H1 (cell line): ENCODE results near the gene POMT2. TPM values are rescaled to one million over a fixed set of nuclear protein-coding genes. Genes with fewer than 3 reads are reported as not detected.

Source experiments
- CTCF ChIA-PET: fragments of 300-600 bp; sonication (Branson Sonifier 250); formaldehyde crosslinking; loops from one replicate; lab custom pipeline; 2021; ENCODE audit not compliant: partially characterized antibody; lab: Charles Lee
- POLR2A ChIA-PET: fragments of 300-600 bp; sonication (Branson Sonifier 250); formaldehyde crosslinking; loops from one replicate; lab custom pipeline; 2021; ENCODE audit warnings: inconsistent platforms; ENCODE audit not compliant: partially characterized antibody; lab: Charles Lee
- DNase-seq, 2 experiments: peaks; one replicate each; pipeline versions ENCODE4 v3.0.0 to v3.0.0-alpha.2; 2010 to 2022; ENCODE audit warnings: low spot score in 2 of 2, low read depth in 1 of 2, mixed read lengths in 1 of 2
- FAIRE-seq: peaks from 2 replicates; lab custom pipeline; 2011; peaks lifted over from hg19 to GRCh38; lab: Jason Lieb, UNC
- H2AFZ ChIP-seq: 2 replicates; pipeline ENCODE4 v1.8.1; 2012; ENCODE audit warnings: low read length, inconsistent platforms
- H2AK5ac ChIP-seq: 2 replicates; pipeline ENCODE4 v1.6.1; 2013; ENCODE audit warnings: low read depth, low read length
- H2BK120ac ChIP-seq: replicated peaks from 2 replicates; pipeline ENCODE3; 2013; ENCODE audit warnings: low read depth, low read length, inconsistent platforms
- H2BK12ac ChIP-seq: 2 replicates; pipeline ENCODE4 v1.6.1; 2013; ENCODE audit warnings: low read depth, low read length
- H2BK15ac ChIP-seq: 2 replicates; pipeline ENCODE4 v1.6.1; 2013; ENCODE audit warnings: low read length
- H2BK20ac ChIP-seq: 2 replicates; pipeline ENCODE4 v1.6.1; 2013; ENCODE audit warnings: low read length
- H2BK5ac ChIP-seq: 2 replicates; pipeline ENCODE4 v1.6.1; 2013; ENCODE audit warnings: low read depth, low read length
- H3K14ac ChIP-seq: 2 replicates; pipeline ENCODE4 v1.6.1; 2013; ENCODE audit warnings: inconsistent platforms; ENCODE audit not compliant: insufficient read length
- H3K18ac ChIP-seq: 2 replicates; pipeline ENCODE4 v1.6.1; 2013; ENCODE audit warnings: low read length; ENCODE audit errors: extremely low read depth
- H3K23ac ChIP-seq: 2 replicates; pipeline ENCODE4 v1.6.1; 2013; ENCODE audit warnings: inconsistent platforms; ENCODE audit not compliant: insufficient read length
- H3K23me2 ChIP-seq: 2 replicates; pipeline ENCODE4 v1.6.1; 2013; ENCODE audit warnings: low read depth, low read length
- H3K27ac ChIP-seq: 2 replicates; pipeline ENCODE4 v1.6.1; 2011; ENCODE audit warnings: low read depth, low read length, inconsistent platforms
- H3K27me3 ChIP-seq, 4 experiments: replicated peaks in 1 of 4; 1 replicate in 1 of 4; 2 replicates in 3 of 4; pipeline versions ENCODE4 v1.6.1 to v1.8.1; 2011 to 2013; ENCODE audit warnings: low read length in 3 of 4, mild to moderate bottlenecking in 3 of 4, inconsistent platforms in 2 of 4, mixed read lengths in 2 of 4, moderate library complexity in 1 of 4; ENCODE audit not compliant: control insufficient read depth in 3 of 4, insufficient read depth in 3 of 4; ENCODE audit errors: extremely low read depth in 1 of 4
- H3K36me3 ChIP-seq, 4 experiments: 2 replicates each; pipeline versions ENCODE4 v1.6.1 to v1.8.1; 2011 to 2013; ENCODE audit warnings: mild to moderate bottlenecking in 4 of 4, low read length in 3 of 4, moderate library complexity in 2 of 4, control low read depth in 1 of 4, inconsistent platforms in 1 of 4; ENCODE audit not compliant: insufficient read depth in 4 of 4, control insufficient read depth in 2 of 4
- H3K4ac ChIP-seq: replicated peaks from 2 replicates; pipeline ENCODE3; 2013; ENCODE audit warnings: low read length, low read depth, mixed read lengths, inconsistent platforms; ENCODE audit not compliant: insufficient read length
- H3K4me1 ChIP-seq, 4 experiments: replicated peaks in 1 of 4; 1 replicate in 1 of 4; 2 replicates in 3 of 4; pipeline versions ENCODE4 v1.6.1 to v1.8.1; 2011 to 2013; ENCODE audit warnings: low read length in 3 of 4, inconsistent platforms in 2 of 4, mixed read lengths in 1 of 4; ENCODE audit not compliant: insufficient read depth in 4 of 4, control insufficient read depth in 3 of 4
- H3K4me2 ChIP-seq, 2 experiments: 2 replicates each; pipeline versions ENCODE4 v1.6.1 to v1.8.1; 2011 to 2013; ENCODE audit warnings: low read depth in 2 of 2, low read length in 2 of 2, control low read depth in 1 of 2, inconsistent platforms in 1 of 2, mild to moderate bottlenecking in 1 of 2; ENCODE audit not compliant: insufficient read depth in 1 of 2
- H3K4me3 ChIP-seq, 4 experiments: fragments of 200-600, 300-600 bp in 1 of 4; sonication (generic), shearing (Covaris generic), sonication (Bioruptor Twin) in 1 of 4; 2 replicates each; pipeline versions ENCODE4 v1.5.1 to v1.8.1; 2011 to 2016; ENCODE audit warnings: low read length in 4 of 4, low read depth in 3 of 4, control low read depth in 2 of 4, inconsistent platforms in 2 of 4, mild to moderate bottlenecking in 2 of 4, mixed read lengths in 1 of 4, moderate library complexity in 1 of 4; ENCODE audit not compliant: insufficient read depth in 2 of 4; ENCODE audit errors: extremely low read depth in 1 of 4
- H3K56ac ChIP-seq: replicated peaks from 2 replicates; pipeline ENCODE3; 2013; ENCODE audit warnings: low read depth, mild to moderate bottlenecking, mixed read lengths, low read length, inconsistent platforms; ENCODE audit not compliant: insufficient read length
- H3K79me1 ChIP-seq: 2 replicates; pipeline ENCODE4 v1.6.1; 2013; ENCODE audit warnings: low read depth, low read length, control low read depth
- H3K79me2 ChIP-seq, 2 experiments: 2 replicates each; pipeline versions ENCODE4 v1.6.1 to v1.8.1; 2012 to 2013; ENCODE audit warnings: low read length in 2 of 2, mild to moderate bottlenecking in 2 of 2, inconsistent platforms in 1 of 2; ENCODE audit not compliant: insufficient read depth in 2 of 2, control insufficient read depth in 1 of 2
- H3K9ac ChIP-seq, 4 experiments: replicated peaks in 1 of 4; 1 replicate in 1 of 4; 2 replicates in 3 of 4; pipeline versions ENCODE4 v1.6.1 to v1.8.1; 2011 to 2013; ENCODE audit warnings: low read depth in 3 of 4, low read length in 3 of 4, control low read depth in 2 of 4, mild to moderate bottlenecking in 2 of 4, moderate library complexity in 2 of 4, inconsistent platforms in 1 of 4; ENCODE audit errors: extremely low read depth in 1 of 4
- H3K9me3 ChIP-seq, 2 experiments: 2 replicates each; pipeline versions ENCODE4 v1.6.1 to v1.8.1; 2012 to 2013; ENCODE audit warnings: mild to moderate bottlenecking in 2 of 2, moderate library complexity in 2 of 2, control low read depth in 1 of 2, inconsistent platforms in 1 of 2, low read depth in 1 of 2, low read length in 1 of 2, mixed read lengths in 1 of 2; ENCODE audit not compliant: insufficient read depth in 2 of 2
- H4K20me1 ChIP-seq, 2 experiments: replicated peaks in 1 of 2; 2 replicates each; pipeline versions ENCODE3 to v1.8.1; 2011 to 2013; ENCODE audit warnings: inconsistent platforms in 2 of 2, low read length in 2 of 2, mild to moderate bottlenecking in 1 of 2; ENCODE audit not compliant: insufficient read depth in 2 of 2, control insufficient read depth in 1 of 2
- H4K5ac ChIP-seq: 2 replicates; pipeline ENCODE4 v1.6.1; 2013; ENCODE audit warnings: low read length, low read depth, mixed read lengths, inconsistent platforms; ENCODE audit not compliant: insufficient read length
- H4K8ac ChIP-seq: 2 replicates; pipeline ENCODE4 v1.8.0; 2013; ENCODE audit warnings: mild to moderate bottlenecking, moderate library complexity, low read length, inconsistent platforms; ENCODE audit not compliant: insufficient read depth; ENCODE audit errors: extremely low read depth
- H4K91ac ChIP-seq: replicated peaks from 2 replicates; pipeline ENCODE3; 2013; ENCODE audit warnings: low read length, mixed read lengths, inconsistent platforms; ENCODE audit not compliant: insufficient read length
- RFX5 ChIP-seq: IDR thresholded peaks from 2 replicates; pipeline ENCODE4 v1.6.1; 2011; ENCODE audit warnings: low read depth, low read length, improper control_type of control experiment, borderline replicate concordance
- SIN3A ChIP-seq, 2 experiments: IDR thresholded peaks in 1 of 2; conservative IDR thresholded peaks in 1 of 2; 2 replicates each; pipeline ENCODE4 v1.6.1; 2011 to 2012; ENCODE audit warnings: low read length in 2 of 2, improper control_type of control experiment in 1 of 2, low read depth in 1 of 2, mild to moderate bottlenecking in 1 of 2
- WGBS, 2 experiments: shearing (Covaris generic) in 1 of 2; methylation state at CpG; one replicate each; pipeline versions ENCODE4 v1.1.6 to v1.1.7; 2013 to 2015; ENCODE audit warnings: low lambda C conversion rate in 2 of 2, mixed read lengths in 2 of 2, inconsistent platforms in 1 of 2, low coverage in 1 of 2, missing lambda C conversion rate in 1 of 2; ENCODE audit not compliant: insufficient replicate concordance in 2 of 2, insufficient coverage in 1 of 2, insufficient read length in 1 of 2; ENCODE audit errors: extremely low coverage in 1 of 2, missing lambda C conversion rate in 1 of 2; 5-methylcytosine and 5-hydroxymethylcytosine counted together
- polyA plus RNA-seq, 7 experiments: library from polyadenylated mRNA; depleted of rRNA in 3 of 7; stranded (reverse) in 5 of 7; unstranded in 2 of 7; fragments of >200 nt in 5 of 7; fragments of 200-250 nt in 2 of 7; gene quantifications; 1 replicate in 5 of 7; 2 replicates in 1 of 7; 4 replicates in 1 of 7; pipeline versions ENCODE4 v1.2.1 to v1.2.3, GENCODE V29; 2011 to 2013; ENCODE audit warnings: missing spikeins in 2 of 7, mixed read lengths in 2 of 7
- total RNA-seq: library from RNA; stranded (reverse); fragmentation: NEBNext Ultra II Directional; extraction: Animal tissue kit (Norgen Biotek cat#: 25700); gene quantifications from 2 replicates; pipeline ENCODE4 v1.2.1, GENCODE V29; 2021

The POMT2 gene
- total and polyA plus RNA-seq, 2 of the 8 experiments (the other 6 are each of a cell fraction or from before 2014, with no cell fraction given) = 20.8 to 44.9 TPM

GRCh38 chr14:77249286-77249685 lies 71.4 kb downstream of the POMT2 start:
- ChIA-PET POLR2A (interaction anchor here (0.7 kb wide), 1 partner anchor 57 kb away, joined by 3 read pairs; no protein-coding TSS in a partner anchor), CTCF (interaction anchor here (0.6 to 2.3 kb wide), 10 partner anchors 10 to 109 kb away, joined by 3 to 10 read pairs (median 4); no protein-coding TSS in a partner anchor)
- Histone ChIP-seq H3K14ac (no peak overlapping the region), H3K4me2 (no peak overlapping the region), H2BK15ac (no peak overlapping the region), H4K20me1 (no peaks in the 10 kb centered on the region), H3K79me2 (no peaks in the 10 kb centered on the region), H3K4me3 (no peak overlapping the region), H3K9me3 (no peaks in the 10 kb centered on the region), H4K91ac (no peak overlapping the region), H2BK5ac (no peak overlapping the region), H3K4me1 (no peaks in the 10 kb centered on the region), H3K79me1 (no peaks in the 10 kb centered on the region), H4K5ac (no peak overlapping the region), H2BK12ac (no peak overlapping the region), H3K23me2 (no peaks in the 10 kb centered on the region), H2BK20ac (no peak overlapping the region), H2AFZ (no peak overlapping the region), H3K4ac (no peak overlapping the region), H3K56ac (no peak overlapping the region), H3K9ac (no peak overlapping the region), H3K18ac (no peak overlapping the region), H4K8ac (no peak overlapping the region), H2BK120ac (no peak overlapping the region), H2AK5ac (no peak overlapping the region)
- FAIRE-seq (no peak), DNase-seq (no peak)
- TF ChIP-seq SIN3A (conservative IDR thresholded peaks at IDR 0.05 in 1 of 2, IDR thresholded peaks at IDR 0.05 in 1 of 2; ENCODE audit: low read depth in 1 of 2, low read length in 2 of 2) = no peak
- TF ChIP-seq RFX5 = no peak
- TF ChIP-seq, all 59 proteins: peak for 0
- Histone ChIP-seq H3K27ac (no peak overlapping the region), H3K36me3 (no peaks in the 10 kb centered on the region; a peak in 1 of 8 replicates), H3K27me3 (no peaks in the 10 kb centered on the region), H3K23ac (no peak overlapping the region)
- WGBS, 2 experiments = 92% methylated on average over 7 of the region's 7 CpGs; no CpG with 5 or more reads in 1 of the 2 experiments
